Left ventricle myocardium superior (tissue), 1 donor: ENCODE results near the gene FBXO11. TPM values are rescaled to one million over a fixed set of nuclear protein-coding genes. Genes with fewer than 3 reads are reported as not detected.
A peak's percentile ranks its signal among the peaks of the same experiment; 100 is the strongest.

Experiments used
- ATAC-seq: fragments of 200-7000 bp; cut with Tn5 transposase; one replicate; pipeline ENCODE4 v1.9.1; 2020; ENCODE audit warnings: mild to moderate bottlenecking, moderate library complexity
- DNase-seq: peaks from one replicate; pipeline ENCODE4 v3.0.0-alpha.2; 2020
- intact Hi-C: fragments of 100-400 bp; cut with micrococcal nuclease; formaldehyde crosslinking; loops from one replicate; pipeline ENCODE4 v1.11.0; 2022
- total RNA-seq: library from RNA; stranded (reverse); fragmentation: NEBNext Ultra II Directional; extraction: Animal tissue kit (Norgen Biotek cat#: 25700); gene quantifications from one replicate; pipeline ENCODE4 v1.2.1, GENCODE V29; 2021
- donor health status: DM: no; HTN: yes; CAD: no; lungs with severe emphysema.

The FBXO11 gene
- total RNA-seq, 1 donor from 2014 or later = 36.6 TPM

DNA sequence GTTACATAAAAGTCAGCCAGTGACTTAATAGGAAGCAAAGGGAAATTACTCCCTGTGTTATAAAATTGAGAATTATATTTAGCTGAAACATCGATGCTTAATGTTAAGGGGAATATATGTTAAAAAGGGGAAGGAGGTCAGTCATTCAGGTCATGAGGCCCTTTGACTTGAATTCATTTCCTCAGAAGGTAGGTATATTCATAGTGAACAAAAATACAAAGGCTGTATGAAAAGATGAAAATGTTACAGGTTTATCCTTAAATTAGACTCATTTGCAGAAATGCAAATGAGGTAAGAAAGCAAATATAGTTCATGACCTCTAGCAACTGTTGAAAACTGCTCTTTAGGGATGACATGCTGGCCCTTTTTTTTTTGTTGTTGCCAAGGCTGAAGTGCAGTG is 102.5 kb downstream of the FBXO11 start:
- intact Hi-C loops = no loop called here
- DNase-seq (no peak), ATAC-seq (no peak)

DNA sequence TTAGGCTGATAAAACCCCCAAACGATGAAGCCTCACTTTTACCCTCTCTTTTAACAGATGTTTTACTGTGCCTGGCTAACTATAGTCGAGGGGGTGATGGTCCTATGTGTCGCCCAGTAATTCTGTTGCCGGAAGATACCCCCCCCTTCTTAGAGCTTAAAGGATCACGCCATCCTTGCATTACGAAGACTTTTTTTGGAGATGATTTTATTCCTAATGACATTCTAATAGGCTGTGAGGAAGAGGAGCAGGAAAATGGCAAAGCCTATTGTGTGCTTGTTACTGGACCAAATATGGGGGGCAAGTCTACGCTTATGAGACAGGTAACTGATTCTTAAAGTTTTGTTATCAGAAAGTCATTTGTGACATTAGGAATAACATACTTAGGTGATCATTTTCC is 102.9 kb downstream of the FBXO11 start:
- ATAC-seq = no peak
- intact Hi-C loops = no loop called here
- no peak for DNase-seq

DNA sequence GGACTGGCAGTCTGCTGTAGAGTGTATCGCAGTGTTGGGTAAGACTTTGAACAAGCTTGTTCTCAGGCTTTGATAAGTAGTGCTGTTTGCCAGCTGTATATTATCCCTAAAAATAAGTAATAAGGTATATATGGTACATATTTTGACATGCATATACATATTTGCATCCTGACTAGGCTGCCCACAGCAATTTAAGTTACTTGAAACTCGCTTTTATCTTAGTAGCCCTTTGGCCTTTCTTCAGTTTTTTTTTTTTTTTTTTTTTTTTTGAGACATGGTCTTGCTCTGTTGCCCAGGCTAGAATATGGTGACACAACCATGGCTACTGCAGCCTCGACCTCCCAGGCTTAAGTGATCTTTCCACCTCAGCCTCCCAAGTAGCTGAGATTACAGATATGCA is 105.2 kb downstream of the FBXO11 start:
- ATAC-seq = no peak
- intact Hi-C loops = no loop called here

DNA sequence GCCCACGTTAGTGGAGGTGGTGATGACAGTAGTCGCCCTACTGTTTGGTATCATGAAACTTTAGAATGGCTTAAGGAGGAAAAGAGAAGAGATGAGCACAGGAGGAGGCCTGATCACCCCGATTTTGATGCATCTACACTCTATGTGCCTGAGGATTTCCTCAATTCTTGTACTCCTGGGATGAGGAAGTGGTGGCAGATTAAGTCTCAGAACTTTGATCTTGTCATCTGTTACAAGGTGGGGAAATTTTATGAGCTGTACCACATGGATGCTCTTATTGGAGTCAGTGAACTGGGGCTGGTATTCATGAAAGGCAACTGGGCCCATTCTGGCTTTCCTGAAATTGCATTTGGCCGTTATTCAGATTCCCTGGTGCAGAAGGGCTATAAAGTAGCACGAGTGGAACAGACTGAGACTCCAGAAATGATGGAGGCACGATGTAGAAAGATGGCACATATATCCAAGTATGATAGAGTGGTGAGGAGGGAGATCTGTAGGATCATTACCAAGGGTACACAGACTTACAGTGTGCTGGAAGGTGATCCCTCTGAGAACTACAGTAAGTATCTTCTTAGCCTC is 107.2 kb downstream of the FBXO11 start:
- DNase-seq (no peak), ATAC-seq (no peak)
- intact Hi-C loops = no loop called here

More for the DNA sequence above, 105.2 kb downstream of the FBXO11 start:
- DNase-seq = no peak

DNA sequence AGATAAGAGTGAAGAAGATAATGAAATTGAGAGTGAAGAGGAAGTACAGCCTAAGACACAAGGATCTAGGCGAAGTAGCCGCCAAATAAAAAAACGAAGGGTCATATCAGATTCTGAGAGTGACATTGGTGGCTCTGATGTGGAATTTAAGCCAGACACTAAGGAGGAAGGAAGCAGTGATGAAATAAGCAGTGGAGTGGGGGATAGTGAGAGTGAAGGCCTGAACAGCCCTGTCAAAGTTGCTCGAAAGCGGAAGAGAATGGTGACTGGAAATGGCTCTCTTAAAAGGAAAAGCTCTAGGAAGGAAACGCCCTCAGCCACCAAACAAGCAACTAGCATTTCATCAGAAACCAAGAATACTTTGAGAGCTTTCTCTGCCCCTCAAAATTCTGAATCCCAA is 107.7 kb downstream of the FBXO11 start:
- intact Hi-C loops = no loop called here
- ATAC-seq (peak; percentile 59), DNase-seq (no peak)

DNA sequence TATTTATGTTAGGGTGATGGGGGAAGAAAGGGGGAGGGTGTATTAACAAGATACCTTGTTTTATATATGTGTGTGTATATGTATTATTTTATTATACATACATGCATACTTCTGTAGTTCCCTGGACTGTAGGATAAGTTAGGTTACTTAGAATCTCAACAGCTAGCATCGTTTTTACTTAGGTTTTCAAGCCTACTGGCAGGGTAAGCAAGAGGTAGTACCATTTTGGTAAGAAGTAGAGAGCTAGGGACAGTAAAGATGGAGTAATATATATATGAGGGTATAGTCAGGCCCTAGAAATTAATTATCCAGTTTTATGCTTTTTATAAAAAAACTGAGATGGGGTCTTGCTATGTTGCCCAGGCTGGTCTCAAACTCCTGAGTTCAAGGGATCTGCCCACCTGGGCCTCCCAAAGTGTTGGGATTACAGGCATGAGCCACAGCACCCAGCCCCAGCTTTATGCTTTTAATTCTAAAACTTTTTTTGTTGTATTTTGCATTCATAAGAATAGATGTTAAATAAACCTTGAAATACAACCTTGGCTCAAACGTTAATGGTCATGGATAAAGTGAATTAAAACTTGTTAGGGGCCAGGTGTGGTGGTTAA is 110.1 kb downstream of the FBXO11 start:
- DNase-seq (no peak), ATAC-seq (no peak)
- intact Hi-C loops = no loop called here

DNA sequence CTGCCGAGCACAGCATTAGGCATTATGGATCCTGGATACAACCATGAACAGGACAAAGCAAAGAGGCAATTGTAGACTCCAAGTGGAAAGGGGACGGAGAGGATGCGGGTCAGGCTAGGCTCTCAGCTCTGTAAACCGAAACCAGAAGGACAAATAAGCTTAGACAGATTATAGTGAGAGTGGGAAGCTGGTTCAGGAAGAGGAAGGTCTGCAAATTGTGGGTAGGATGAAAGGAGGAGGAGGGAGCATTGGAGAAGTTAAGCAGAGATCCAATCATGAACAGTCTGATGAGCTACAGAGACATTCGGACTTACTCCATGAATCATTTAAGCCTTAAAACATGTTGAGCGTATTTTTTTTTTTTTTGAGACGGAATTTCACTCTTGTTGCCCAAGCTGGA is 120.3 kb downstream of the FBXO11 start:
- intact Hi-C loops = no loop called here
- DNase-seq = no peak
- ATAC-seq = no peak

DNA sequence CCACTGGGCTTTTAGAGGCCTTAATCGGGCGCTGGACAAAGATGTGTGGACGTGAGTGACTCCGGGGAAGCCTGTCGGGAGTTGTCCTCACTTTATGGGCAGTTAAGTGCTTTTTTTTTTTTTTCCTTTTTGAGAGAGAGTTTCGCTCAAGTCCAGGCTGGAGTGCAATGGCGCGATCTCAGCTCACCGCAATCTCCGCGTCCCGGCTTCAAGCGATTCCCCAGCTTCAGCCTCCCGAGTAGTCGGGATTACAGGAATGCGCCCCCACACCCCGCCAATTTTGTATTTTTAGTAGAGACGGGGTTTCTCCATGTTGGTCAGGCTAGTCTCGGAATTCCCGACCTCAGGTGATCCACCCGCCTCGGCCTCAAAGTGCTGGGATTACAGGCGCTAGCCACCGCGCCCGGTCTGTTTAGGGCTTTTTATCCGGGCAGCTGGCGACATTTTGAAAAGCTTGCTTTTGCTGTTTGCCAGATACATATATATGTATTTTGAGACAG is 121.9 kb downstream of the FBXO11 start:
- ATAC-seq = no peak
- DNase-seq = no peak
- intact Hi-C loops = no loop called here

DNA sequence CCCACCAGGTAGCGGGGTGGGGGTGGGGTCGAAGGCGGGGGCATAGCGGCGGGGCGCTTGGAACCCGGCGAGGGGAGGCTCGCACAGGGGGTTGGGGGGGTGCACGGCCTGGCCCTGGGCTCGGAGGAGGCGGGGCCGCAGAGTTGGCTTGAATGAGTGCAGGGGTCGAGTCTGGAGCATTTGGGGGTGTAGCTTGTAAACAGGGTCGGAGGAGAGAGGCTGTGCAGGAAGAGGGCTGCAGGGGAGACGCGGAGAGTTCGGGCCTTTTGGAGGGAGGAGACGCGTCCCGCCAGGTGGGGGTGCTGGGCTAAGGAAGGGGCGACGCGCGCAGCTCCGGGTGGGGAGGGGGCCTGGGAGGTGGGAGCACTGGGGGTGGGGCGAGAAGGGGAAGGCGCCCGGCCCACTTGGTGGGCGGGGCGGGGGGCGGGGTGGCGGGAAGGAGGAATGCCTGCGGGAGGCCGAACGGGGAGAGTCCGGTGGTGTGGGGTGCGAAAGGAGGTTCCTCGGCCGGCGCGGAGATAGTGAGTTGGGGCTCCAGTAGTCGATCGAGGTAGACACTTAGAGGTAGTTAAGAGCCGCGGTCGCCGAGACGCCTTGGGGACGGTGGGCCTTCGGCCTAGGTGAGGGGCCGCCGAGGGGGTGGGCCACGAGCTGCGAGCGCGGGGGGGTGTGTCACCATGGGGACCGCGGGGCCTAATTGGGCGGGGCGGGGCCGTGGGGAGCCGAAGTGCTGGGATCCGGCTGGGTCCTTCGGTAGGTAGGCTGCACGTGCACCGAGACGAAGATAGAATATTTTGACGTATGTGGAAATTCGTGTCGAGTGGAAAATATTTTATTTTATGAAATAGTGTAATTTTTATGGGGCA is 122.6 kb downstream of the FBXO11 start:
- ATAC-seq = peak; percentile 38
- intact Hi-C loops = no loop called here
- DNase-seq = peak; percentile 70

DNA sequence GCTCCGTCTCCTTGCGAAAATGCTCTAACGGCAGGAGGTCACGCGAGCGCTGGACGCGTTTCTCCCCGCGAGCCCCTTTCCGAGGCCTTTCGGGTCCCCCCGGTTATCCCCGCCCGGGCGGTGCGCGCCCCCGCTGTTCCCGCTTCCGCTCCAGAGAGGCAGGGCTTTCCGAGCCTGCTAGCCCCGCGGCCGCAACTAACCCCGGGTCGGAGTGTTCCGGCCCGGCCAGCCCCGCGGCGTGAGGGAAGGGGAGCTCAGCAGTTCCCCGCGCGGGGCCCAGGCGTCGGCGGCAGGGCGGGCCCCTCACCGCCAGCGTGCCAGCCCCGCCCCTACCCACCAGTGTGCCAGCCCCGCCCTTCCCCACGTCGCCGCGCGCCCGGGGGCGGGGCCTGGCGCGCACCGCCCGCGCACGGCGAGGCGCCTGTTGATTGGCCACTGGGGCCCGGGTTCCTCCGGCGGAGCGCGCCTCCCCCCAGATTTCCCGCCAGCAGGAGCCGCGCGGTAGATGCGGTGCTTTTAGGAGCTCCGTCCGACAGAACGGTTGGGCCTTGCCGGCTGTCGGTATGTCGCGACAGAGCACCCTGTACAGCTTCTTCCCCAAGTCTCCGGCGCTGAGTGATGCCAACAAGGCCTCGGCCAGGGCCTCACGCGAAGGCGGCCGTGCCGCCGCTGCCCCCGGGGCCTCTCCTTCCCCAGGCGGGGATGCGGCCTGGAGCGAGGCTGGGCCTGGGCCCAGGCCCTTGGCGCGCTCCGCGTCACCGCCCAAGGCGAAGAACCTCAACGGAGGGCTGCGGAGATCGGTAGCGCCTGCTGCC is 123.4 kb downstream of the FBXO11 start, which contains the start of gene MSH6:
Gene MSH6, plus strand, starts transcription at position 475 of the 815 bp plus-strand sequence. Its CDS starts 89 bp downstream, at position 564.
- intact Hi-C loops = no loop called here
- DNase-seq (peak; percentile 94), ATAC-seq (peak; percentile 99)

DNA sequence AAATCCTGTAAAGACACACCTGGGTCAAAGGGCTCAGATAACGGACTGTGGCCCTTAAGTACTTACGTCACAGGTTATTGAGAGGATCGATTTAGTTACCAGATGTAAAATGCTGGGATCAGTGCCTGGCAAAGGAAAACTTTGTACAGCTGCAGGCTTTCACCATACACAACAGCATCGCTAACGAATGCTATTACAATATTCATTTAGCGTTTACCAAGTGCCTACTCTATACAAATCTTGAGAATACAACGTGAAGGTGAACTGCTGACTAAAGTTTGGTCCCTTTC is 124.0 kb downstream of the FBXO11 start:
- intact Hi-C loops = no loop called here
- ATAC-seq (peak; percentile 2), DNase-seq (no peak)

DNA sequence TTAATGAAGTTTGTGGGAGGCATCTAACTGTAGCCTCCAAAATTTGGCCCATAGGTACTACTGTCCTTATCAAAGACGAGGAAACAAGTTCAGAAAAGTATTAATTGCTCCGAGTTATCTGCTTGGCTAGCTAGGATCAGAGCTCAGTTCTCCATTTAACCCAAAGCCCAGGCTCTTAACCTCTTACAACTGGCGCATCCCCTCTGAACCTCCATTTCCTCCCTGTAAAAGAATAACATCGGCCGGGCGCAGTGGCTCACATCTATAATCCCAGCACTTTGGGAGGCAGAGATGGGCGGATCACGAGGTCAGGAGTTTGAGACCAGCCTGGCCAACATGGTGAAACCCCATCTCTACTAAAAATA is 126.9 kb downstream of the FBXO11 start:
- ATAC-seq (no peak), DNase-seq (no peak)
- intact Hi-C loops = no loop called here

DNA sequence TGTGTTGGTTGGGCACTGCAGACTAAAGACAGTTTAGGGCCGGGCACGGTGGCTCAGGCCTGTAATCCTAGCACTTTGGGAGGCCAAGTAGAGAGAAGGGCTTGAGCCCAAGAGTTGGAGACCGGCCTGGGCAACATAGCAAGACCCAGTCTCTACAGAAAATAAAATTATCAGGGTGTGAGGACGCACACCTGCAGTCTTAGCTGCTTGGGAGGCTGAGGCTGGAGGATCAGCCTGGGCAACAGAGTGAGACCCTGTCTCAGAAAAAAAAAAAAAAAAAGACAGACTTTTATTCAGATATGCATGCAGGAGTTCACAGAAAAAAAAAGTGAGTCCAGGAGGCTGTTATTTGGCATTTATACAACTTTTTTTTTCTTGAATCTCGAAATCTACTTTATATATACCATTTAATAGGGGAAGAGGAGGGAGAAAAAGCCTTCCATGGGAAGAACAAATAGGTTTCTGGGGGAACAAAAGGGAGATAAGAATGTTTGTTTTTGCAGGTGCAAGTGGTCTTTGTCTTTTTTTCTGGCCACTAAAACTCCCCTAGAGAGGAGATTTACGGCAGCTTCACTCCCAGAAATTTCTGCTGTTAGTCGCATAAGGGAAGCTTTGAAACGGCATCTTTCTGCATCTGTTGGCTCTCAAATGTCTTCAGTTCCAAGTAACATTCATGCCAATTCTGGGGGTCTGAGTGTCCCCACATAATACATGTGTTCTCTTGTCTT is 127.4 kb downstream of the FBXO11 start:
- ATAC-seq = no peak
- no peak for DNase-seq
- intact Hi-C loops = no loop called here

DNA sequence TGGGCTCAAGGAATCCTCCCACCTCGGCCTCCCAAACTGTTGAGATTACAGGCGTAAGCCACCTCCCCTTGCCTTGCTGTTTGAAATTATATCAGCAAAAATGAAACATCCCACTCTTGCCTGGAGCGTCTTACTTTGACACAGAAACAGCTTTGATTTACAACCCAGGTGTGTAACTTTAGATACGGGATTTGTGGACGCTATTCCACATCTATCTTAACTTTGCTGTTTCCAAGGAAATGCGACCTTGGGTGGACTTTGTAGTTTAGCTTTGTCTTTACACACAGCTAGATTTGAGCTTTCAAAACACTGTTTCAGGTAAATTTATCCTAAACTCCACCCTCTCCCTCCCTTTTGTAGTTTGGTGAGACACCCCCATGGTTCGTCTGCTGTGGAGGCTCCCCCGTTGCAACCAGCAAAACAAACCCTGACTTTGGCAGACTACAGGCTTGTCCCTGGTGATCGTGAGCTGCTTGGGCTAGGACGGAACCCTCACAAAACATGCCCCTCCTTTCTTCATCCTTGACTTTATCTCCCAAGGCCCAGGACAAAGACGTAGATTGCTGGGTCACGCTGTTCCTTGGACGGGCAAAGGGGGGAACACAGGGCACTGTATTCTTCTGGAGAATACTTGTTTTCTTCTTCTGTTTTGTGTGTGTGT is 128.9 kb downstream of the FBXO11 start:
- no peak for ATAC-seq
- no peak for DNase-seq
- intact Hi-C loops = no loop called here

DNA sequence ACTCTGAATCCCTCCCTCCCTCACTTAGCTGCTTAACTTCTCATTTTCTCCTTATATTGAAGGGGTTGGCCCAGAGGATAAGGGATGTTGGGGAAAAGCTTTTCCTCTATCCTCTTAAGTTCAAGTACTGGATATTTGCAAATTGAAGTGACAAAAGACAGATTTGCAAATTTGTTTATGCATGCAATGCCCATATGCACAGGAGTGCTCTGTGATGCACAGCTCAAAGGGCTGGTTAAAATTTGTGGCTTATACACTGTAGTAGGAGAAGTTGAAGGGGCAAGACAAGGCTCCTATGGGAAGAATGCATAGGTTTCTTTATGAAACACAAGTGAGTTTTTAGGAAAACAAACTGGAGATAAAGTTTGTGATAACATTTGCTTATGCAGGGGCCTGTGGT is 131.7 kb downstream of the FBXO11 start:
- no peak for ATAC-seq
- DNase-seq = no peak
- intact Hi-C loops = no loop called here

DNA sequence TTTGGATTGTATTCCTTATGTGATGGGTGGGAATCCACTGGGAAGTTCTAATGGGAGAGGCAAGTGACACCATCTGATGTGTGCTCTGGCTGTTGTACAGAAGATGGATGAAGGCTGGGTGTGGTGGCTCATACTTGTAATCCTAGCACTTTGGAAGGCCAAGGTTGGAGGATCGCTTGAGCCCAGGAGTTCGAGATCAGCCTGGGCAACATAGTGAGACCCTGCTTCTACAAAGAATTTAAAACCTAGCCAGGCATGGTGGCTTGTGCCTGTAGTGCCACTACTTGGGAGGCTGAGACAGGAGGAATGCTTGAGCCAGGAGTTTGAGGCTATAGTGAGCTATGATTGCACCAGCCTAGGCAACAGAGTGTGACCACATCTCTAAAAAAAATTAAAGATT is 134.0 kb downstream of the FBXO11 start:
- intact Hi-C loops = no loop called here
- no peak for ATAC-seq
- DNase-seq = no peak

DNA sequence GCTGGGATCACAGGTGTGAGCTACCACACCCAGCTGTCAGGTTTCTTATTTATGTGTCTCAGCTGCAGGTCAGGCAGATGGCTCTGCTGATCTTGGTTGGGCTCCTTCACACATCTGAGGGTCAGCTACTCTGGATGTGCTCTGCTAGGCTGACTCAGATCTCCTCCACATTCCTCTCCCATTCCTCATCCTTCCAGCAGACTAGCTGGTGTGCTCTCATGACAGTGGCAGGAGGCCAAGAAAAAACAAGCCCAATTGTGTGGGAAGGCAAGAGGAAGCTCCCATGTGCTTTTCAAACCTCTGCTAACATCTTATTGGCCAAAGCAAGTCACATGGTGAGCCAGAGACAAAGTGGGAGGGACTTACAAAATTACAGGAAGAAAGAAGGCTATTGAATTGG is 135.1 kb downstream of the FBXO11 start:
- ATAC-seq = no peak
- no peak for DNase-seq
- intact Hi-C loops = no loop called here

DNA sequence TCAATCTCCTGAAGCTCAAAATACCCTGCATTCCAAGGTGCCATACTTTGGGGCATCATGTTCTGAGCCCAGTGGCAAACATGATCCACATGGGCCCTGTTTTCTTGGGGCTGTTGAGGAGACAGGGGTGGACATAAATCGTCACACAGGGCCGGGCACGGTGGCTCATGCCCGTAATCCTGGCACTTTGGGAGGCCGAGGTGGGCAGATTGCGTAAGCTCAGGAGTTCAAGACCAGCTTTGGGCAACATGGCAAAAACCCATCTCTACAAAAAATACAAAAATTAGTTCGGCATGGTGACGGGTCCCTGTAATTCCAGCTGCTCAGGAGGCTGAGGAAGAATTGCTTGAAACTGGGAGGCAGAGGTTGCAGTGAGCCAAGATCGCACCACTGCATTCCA is 137.0 kb downstream of the FBXO11 start:
- intact Hi-C loops = loop anchor here (5.0 kb wide), 1 partner anchor 332 kb away; no protein-coding TSS in a partner anchor
- DNase-seq (no peak), ATAC-seq (no peak)
